ENCODE results near the gene C13orf46.

Gene C13orf46

DNA sequence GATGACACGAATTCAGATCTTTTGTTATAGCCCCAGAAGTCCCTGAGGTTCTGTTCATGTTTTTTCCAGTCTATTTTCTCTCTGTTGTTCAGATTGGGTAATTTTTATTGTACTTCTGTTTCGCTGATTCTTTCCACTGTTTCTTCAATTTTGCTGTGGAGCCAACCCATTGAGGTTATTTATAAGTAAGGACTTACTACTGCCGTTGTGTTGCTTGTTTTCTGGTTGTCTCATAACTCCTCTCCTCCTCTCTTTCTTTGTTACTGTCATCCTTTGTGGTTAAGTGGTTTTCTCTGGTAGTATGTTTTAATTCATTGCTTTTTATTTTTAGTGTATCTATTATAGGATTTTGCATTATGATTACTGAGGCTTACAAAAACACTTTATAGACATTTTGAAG, 61.3 kb downstream of the C13orf46 start:
- DNase-seq (ENCODE audit: low spot score), result no peak
- no peak for FAIRE-seq

DNA sequence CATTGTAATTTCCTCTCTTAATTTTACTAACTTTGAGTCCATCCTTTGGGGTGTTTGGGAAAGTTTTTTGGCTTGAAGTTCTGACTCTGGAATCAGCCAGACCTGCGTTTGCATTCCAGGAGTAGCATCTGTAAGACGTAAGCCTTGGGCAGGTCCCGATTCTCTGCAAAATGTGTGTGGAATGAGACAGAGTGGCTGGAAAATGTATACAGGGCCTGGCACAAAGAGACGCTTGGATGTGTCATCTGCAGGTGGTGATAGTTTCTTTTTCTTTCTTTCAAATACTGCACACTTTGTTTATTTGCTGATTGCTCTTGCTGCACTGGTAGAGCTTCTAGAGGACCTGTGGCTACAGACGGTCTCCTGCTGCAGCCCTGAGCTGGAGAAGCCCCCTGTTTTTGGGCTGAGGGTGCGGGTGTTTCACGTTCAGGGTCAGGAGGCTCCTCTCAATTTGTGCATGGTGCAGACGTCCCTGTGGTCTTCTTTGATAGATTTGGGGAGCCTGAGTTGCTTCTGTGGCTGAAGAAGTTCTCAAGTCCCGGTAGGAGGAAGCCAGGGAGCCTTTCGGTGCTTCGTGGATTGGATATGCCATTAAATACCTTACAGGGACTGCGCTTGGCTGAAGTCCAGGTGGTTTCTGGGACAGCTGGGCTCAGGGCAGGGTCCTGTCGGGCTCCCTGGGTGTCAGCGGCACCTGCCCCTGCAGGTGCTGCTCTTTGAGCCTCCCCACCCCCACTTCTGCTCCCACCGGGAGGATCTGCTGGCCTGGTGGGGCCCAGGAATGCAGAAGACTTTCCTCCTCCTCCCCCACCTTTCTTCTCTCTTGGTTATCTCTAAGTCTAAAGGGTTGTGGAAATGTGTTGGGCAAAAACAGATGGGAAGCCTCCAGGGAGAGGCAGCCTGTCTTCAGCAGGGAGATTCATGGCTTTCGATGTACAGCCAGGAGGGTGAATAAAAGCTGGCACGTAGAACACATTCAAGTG, 66.0 kb downstream of the C13orf46 start:
- DNase-seq (ENCODE audit: low spot score) (peak; percentile 87), FAIRE-seq (peak; percentile 23)

DNA sequence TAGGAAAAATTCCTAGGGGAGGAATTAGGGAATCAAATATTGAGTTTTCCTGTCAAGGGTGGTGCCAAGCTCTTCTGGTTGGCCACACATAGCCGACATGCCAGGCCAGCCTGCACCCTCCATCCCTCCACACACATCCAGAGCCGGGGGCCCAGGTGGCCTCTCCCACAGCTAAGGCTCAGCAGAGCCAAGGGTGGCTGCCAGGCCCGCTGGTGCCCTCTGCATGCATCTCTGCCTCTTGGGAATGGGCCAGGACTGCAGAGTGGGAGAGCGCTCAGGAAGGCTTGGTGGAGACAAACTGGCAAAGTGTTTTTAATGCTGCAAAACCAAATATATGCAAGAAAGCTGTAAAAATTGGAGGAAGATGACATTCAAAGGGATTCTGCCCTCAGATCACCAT, 67.3 kb downstream of the C13orf46 start:
- peak; percentile 72 for FAIRE-seq

DNA sequence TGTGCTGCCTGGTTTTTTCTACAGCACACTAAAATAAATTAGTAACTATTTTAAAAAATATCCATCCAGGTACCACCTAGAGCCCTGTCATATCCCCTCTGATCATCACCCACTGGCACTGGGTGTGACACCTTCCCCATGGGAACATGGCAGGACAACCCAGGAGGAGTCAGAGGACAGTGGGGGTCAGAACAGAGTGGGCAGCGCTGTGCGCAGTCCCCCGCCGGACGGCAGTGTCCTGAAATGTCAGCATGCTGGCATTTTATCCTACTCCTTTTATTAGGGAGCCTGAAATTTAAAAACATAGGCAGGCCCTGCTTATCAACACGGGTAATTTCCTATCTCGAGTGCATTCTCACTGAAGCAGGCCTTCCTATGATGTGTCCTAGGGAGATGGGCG, 67.9 kb downstream of the C13orf46 start:
- FAIRE-seq (peak; percentile 35), DNase-seq (ENCODE audit: low spot score) (no peak)

More for the DNA sequence above, 67.3 kb downstream of the C13orf46 start:
- DNase-seq (ENCODE audit: low spot score), result peak; percentile 70

DNA sequence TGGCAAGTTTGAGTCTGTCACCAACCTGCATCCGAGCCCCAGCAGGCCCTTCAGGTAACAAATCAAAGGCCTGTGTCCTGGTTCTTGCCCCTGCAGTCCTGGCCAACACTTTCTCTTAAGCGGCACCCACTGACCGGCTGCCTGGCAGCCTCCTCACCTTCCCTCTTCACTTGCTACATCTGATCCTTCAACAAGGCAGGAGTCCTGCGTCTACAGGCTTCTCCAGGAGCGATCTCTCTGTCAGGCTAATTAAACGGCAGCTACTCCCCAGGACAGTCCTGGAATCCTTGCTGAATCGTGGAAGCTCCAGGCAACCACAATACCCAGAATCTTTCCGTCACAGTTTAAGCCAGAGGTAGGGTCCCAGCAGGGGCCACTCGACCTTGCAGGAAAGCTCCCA, 68.9 kb downstream of the C13orf46 start:
- no peak for DNase-seq (ENCODE audit: low spot score)
- FAIRE-seq, result no peak

DNA sequence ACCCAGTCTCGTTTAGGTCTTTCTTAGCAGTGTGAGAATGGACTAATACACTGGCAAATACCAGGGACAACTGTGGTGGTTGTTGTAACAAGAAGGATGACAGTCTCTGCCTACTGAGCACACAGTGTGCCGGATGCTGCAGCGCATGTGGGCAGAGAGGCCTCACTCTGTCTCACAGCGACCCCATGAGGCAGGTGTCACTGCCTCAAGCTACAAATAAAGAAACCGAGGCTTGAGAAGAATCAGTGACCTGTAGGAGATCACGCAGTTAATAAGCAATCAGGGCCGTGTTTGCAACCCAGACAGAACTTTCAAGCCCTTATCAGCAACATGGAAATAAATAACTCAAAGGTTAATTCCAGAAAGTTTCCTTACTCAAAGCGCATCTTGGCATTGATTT, 69.5 kb downstream of the C13orf46 start:
- peak; percentile 86 for FAIRE-seq
- no peak for DNase-seq (ENCODE audit: low spot score)

DNA sequence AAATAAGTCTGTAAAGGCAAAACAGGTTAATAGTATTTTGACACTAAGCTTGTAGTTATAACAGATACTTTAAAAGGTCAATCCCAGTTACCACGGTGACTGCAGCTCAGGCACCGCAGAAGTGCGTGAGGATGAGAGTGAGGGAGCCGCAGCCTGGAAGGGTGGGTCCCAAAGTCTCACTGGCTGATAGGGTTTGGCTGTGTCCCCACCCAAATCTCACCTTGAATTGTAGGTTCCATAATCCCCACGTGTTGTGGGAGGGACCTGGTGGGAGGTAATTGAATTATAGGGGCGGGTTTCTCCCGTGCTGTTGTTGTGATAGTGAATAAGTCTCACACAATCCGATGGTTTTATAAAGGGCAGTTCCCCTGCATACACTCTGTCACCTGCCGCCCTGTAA, 70.0 kb downstream of the C13orf46 start:
- no peak for DNase-seq (ENCODE audit: low spot score)
- FAIRE-seq, result peak; percentile 17
